Loucy (cell line): Measurements from ENCODE around the gene SLC23A2.

Source experiments
- H2AFZ ChIP-seq: fragments of 200-600 bp; sonication (generic); 2 replicates; pipeline ENCODE4 v1.6.0; 2016; ENCODE audit warnings: antibody characterized with exemption, mild to moderate bottlenecking, low read length, moderate library complexity
- H3F3A ChIP-seq: fragments of 200-600 bp; 2 replicates; pipeline ENCODE4 v1.6.0; 2016; ENCODE audit warnings: antibody characterized with exemption, low read depth, mild to moderate bottlenecking
- H3K27me3 ChIP-seq: fragments of 200-600 bp; sonication (generic); 2 replicates; pipeline ENCODE4 v1.6.1; 2014; ENCODE audit warnings: low read length, mild to moderate bottlenecking; ENCODE audit not compliant: insufficient read depth, poor library complexity, severe bottlenecking
- H3K36me3 ChIP-seq: fragments of 200-600 bp; sonication (generic); 2 replicates; pipeline ENCODE4 v1.6.1; 2016; ENCODE audit warnings: low read length; ENCODE audit not compliant: insufficient read depth
- H3K4me1 ChIP-seq: fragments of 200-600 bp; sonication (generic); 2 replicates; pipeline ENCODE4 v1.5.1; 2014; ENCODE audit warnings: low read length, mild to moderate bottlenecking; ENCODE audit not compliant: insufficient read depth, poor library complexity, severe bottlenecking
- H3K4me2 ChIP-seq: fragments of 200-600 bp; sonication (generic); 2 replicates; pipeline ENCODE4 v1.6.0; 2014; ENCODE audit warnings: antibody characterized with exemption, low read length, low read depth, mild to moderate bottlenecking; ENCODE audit not compliant: poor library complexity, severe bottlenecking
- H3K4me3 ChIP-seq: fragments of 200-600 bp; sonication (generic); 2 replicates; pipeline ENCODE4 v1.5.1; 2014; ENCODE audit warnings: low read length, mild to moderate bottlenecking, mixed read lengths; ENCODE audit not compliant: poor library complexity, severe bottlenecking
- H3K79me2 ChIP-seq: fragments of 200-600 bp; sonication (generic); 2 replicates; pipeline ENCODE4 v1.6.1; 2014; ENCODE audit warnings: low read length; ENCODE audit not compliant: insufficient read depth
- H3K9ac ChIP-seq: fragments of 200-600 bp; sonication (generic); 2 replicates; pipeline ENCODE4 v1.6.0; 2014; ENCODE audit warnings: mild to moderate bottlenecking, low read depth, low read length, moderate library complexity; ENCODE audit not compliant: poor library complexity, severe bottlenecking
- H3K9me2 ChIP-seq: fragments of 200-600 bp; sonication (generic); replicated peaks from 2 replicates; pipeline ENCODE4 v1.6.1; 2016; ENCODE audit warnings: low read depth, low read length, mixed read lengths
- H3K9me3 ChIP-seq: fragments of 200-600 bp; sonication (generic); 2 replicates; pipeline ENCODE4 v1.6.1; 2014; ENCODE audit warnings: mild to moderate bottlenecking, antibody characterized with exemption, low read length, low read depth; ENCODE audit not compliant: insufficient read depth
- H4K20me1 ChIP-seq: fragments of 200-600 bp; sonication (generic); 2 replicates; pipeline ENCODE4 v1.6.0; 2014; ENCODE audit warnings: antibody characterized with exemption, low read length, mild to moderate bottlenecking; ENCODE audit not compliant: insufficient read depth, poor library complexity, severe bottlenecking
- CTCF ChIP-seq: fragments of 200-600 bp; sonication (generic); conservative IDR thresholded peaks from 2 replicates; pipeline ENCODE4 v1.5.1; 2014; ENCODE audit warnings: mild to moderate bottlenecking, antibody characterized with exemption, low read length
- EZH2phosphoT487 ChIP-seq: fragments of 200-600 bp; IDR thresholded peaks from 2 replicates; pipeline ENCODE4 v1.6.1; 2018; ENCODE audit warnings: antibody characterized with exemption, mild to moderate bottlenecking, moderate library complexity, borderline replicate concordance

The SLC23A2 gene

GRCh38 chr20:4836935-4837334 is 164.4 kb downstream of the SLC23A2 start:
- H2AFZ ChIP-seq = no peak overlapping the region
- H3K9ac ChIP-seq = no peak overlapping the region
- no peaks in the 10 kb centered on the region for H3K27me3 ChIP-seq
- no peaks in the 10 kb centered on the region for H3K9me3 ChIP-seq
- no peaks in the 10 kb centered on the region for H4K20me1 ChIP-seq
- H3K4me1 ChIP-seq = no peaks in the 10 kb centered on the region
- no peaks in the 10 kb centered on the region for H3F3A ChIP-seq
- no peaks in the 10 kb centered on the region for H3K36me3 ChIP-seq
- no peaks in the 10 kb centered on the region for H3K79me2 ChIP-seq
- no peak overlapping the region for H3K4me3 ChIP-seq
- no peak overlapping the region for H3K4me2 ChIP-seq
- H3K9me2 ChIP-seq = no peaks in the 10 kb centered on the region
- TF ChIP-seq CTCF (no peak), EZH2phosphoT487 (no peak)

- Histone ChIP-seq H3K36me3 (no peaks in the 10 kb centered on the region), H3K4me1 (no peaks in the 10 kb centered on the region), H2AFZ (no peak overlapping the region), H4K20me1 (no peaks in the 10 kb centered on the region), H3K79me2 (no peaks in the 10 kb centered on the region), H3K27me3 (no peaks in the 10 kb centered on the region), H3K4me3 (no peak overlapping the region), H3K9ac (no peak overlapping the region), H3F3A (no peaks in the 10 kb centered on the region), H3K9me3 (no peaks in the 10 kb centered on the region), H3K4me2 (no peak overlapping the region), H3K9me2 (no peaks in the 10 kb centered on the region)
- no peak for TF ChIP-seq CTCF
- no peak for TF ChIP-seq EZH2phosphoT487
Measured at GRCh38 chr20:4836473-4836872, 164.8 kb downstream of the SLC23A2 start.

GRCh38 chr20:4835244-4836177 is 165.8 kb downstream of the SLC23A2 start:
- Histone ChIP-seq H3F3A (no peaks in the 10 kb centered on the region), H3K27me3 (no peaks in the 10 kb centered on the region), H3K9me2 (no peaks in the 10 kb centered on the region), H3K79me2 (no peaks in the 10 kb centered on the region), H2AFZ (no peak overlapping the region), H3K4me2 (no peak overlapping the region), H3K9ac (no peak overlapping the region), H4K20me1 (no peaks in the 10 kb centered on the region), H3K4me1 (no peaks in the 10 kb centered on the region), H3K9me3 (no peaks in the 10 kb centered on the region), H3K36me3 (no peaks in the 10 kb centered on the region), H3K4me3 (no peak overlapping the region)
- TF ChIP-seq CTCF = no peak
- TF ChIP-seq EZH2phosphoT487 = no peak
